ENCODE measurements around the gene MAZ.

The MAZ gene

DNA sequence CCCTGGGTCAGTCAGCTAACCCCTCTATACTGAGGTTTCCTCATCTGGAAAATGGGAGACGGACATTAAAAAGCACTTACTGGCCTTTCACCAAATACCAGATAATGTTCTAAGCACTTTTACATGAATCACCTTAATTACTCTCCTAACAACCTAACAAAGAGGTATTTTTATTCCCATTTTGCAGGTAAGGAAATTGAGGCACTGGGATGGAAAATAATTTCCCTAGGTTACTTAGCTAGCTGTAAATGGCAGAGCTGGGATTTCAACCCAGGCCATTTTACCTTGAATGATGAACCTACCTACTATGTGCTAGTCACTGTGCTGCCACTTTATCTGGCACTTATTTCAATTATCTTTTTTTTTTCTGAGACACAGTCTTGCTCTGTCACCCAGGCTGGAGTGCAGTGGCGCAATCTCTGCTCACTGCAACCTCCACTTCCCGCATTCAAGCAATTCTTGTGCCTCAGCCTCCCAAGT, 12.1 kb upstream of the MAZ start:
- H3K4me3 Mint-ChIP-seq = no peak overlapping the region
- H3K9me3 Mint-ChIP-seq = no peaks in the 10 kb centered on the region
- DNase-seq (no peak), ATAC-seq (no peak)
- H3K27me3 Mint-ChIP-seq = no peaks in the 10 kb centered on the region
- no peak overlapping the region for H3K27ac Mint-ChIP-seq
- H3K4me1 Mint-ChIP-seq = peaks cover 42% of the 10 kb centered on the region

DNA sequence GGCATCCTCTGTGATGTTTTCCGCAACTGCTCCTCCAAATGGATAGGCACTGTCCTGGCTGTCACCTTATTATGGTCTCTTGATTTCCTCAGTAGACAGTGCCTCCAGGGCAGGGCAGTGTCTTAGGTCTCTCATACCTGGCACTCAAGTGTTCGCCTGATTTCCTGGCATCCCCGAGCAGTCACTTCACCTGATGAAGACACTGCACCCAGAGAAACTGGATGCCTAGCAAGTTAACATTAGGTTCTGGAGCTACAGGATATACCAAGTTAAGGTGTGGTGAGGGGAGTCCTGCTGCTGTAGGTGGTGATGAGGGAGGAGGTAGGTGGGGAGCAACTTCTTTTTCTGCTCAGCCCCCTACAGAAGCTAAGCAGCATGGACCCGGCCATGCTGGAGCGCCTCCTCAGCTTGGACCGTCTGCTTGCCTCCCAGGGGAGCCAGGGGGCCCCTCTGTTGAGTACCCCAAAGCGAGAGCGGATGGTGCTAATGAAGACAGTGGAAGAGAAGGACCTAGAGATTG, 3.9 kb upstream of the MAZ start:
- no peaks in the 10 kb centered on the region for H3K27me3 Mint-ChIP-seq
- no peak overlapping the region for H3K4me3 Mint-ChIP-seq
- no peak for DNase-seq
- peak overlapping the region in 1 of 2 donors; percentile 77 for H3K27ac Mint-ChIP-seq
- ATAC-seq = no peak
- no peaks in the 10 kb centered on the region for H3K9me3 Mint-ChIP-seq
- H3K4me1 Mint-ChIP-seq = peaks cover 42% of the 10 kb centered on the region

DNA sequence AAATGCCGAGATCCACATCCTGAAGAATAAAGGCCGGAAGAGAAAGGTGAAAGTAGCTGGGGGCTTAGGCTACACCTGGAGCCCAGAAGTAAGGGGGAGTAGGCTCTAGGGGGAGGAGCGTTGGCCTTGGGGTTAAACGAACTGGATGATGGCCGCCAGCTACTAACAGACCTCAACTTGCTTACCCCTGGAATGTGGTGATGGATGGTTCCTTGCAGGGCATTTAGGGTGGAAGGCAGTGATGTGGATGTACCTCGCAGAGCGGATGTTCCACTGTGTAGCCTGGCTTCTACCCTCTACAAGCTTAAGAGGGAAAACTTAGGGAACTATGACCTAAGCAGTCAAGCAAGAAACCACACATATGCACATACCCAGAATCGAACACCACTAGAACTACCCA, 2.3 kb upstream of the MAZ start:
- DNase-seq = no peak
- H3K4me1 Mint-ChIP-seq = peaks cover 54% of the 10 kb centered on the region
- no peak for ATAC-seq
- peak overlapping the region; percentile 99 for H3K4me3 Mint-ChIP-seq
- no peaks in the 10 kb centered on the region for H3K27me3 Mint-ChIP-seq
- peak overlapping the region; percentile 91 to 93 for H3K27ac Mint-ChIP-seq
- H3K9me3 Mint-ChIP-seq = no peaks in the 10 kb centered on the region

DNA sequence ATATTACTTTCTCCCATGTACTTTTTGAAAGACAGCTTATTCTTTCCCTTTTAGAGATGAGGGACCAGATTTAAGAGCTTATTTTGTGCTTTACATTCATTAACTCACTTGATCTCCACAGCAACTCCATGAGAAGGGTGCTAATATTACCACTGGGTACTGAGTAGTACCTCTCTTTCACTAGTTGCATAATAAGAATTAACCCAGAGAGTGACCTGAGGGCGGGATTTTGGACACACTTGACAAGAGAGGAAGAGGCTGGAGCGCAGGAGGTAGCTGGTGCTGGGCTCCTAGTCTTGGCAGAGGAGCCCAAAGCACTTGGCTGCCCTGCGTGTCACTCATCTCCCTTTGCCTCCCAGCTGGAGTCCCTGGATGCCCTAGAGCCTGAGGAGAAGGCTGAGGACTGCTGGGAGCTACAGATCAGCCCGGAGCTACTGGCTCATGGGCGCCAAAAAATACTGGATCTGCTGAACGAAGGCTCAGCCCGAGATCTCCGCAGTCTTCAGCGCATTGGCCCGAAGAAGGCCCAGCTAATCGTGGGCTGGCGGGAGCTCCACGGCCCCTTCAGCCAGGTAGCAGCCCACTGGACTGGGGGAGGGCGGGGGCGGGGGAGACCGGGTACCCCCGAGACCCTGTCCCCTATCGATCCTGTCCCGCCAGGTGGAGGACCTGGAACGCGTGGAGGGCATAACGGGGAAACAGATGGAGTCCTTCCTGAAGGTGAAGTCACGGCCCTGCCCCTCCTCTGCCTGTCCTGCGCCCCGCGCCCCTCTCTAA, 1.7 kb upstream of the MAZ start:
- Mint-ChIP-seq H3K9me3 (no peaks in the 10 kb centered on the region), H3K4me1 (peaks cover 58% of the 10 kb centered on the region), H3K27me3 (no peaks in the 10 kb centered on the region), H3K4me3 (peak overlapping the region; percentile 99), H3K27ac (peak overlapping the region; percentile 100)
- no peak for DNase-seq
- no peak for ATAC-seq

DNA sequence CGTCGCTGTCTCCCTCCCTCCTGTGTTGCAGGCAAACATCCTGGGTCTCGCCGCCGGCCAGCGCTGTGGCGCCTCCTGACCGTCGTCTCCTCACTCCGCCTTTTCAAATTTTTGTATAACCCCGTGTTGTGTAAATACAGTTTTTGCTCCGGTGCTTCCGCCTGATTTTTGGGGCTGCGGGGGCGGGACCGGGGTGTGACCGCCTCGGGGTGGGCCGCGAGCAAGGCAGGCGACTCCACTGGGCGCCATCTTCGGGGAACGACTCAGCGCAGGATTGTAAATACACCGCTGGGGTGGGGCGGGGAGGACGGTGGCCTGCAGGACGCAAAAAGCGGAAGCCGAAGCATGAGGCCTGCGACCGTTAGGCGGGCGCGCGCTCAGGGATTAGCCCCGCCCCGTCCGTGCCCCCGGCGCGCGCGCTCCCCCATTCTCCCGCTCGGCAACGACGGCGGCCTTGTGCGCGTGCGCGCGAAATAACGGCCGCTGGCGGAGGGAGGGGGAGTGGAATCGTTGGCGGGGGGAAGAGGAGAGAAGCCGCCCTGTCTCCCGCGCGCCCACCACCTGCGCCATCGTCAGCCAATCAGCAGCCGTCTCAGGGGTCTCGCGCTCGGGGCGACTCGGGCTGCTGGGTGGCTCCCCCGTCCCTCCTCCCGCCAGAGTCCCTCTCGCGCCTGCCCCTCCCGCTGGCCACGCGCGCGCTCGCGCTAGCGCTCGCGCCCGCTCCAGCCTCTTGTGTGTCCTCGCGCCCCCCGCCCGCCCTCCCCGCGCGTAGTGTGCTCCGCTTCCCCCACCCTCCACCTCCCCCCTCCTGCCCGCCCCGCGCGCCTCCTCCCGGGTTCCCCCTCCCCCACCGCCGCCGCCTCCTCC, 864 bp upstream of the MAZ start:
- Mint-ChIP-seq H3K4me3 (peak overlapping the region; percentile 99), H3K9me3 (no peaks in the 10 kb centered on the region), H3K27ac (peak overlapping the region; percentile 100), H3K4me1 (peaks cover 67% of the 10 kb centered on the region), H3K27me3 (no peaks in the 10 kb centered on the region)
- DNase-seq = peak; percentile 98 to 99
- peak; percentile 74 for ATAC-seq

- Mint-ChIP-seq H3K9me3 (no peaks in the 10 kb centered on the region), H3K4me1 (peaks cover 69% of the 10 kb centered on the region), H3K27me3 (peaks cover under 1% of the 10 kb centered on the region), H3K27ac (peak overlapping the region; percentile 75 to 96), H3K4me3 (peak overlapping the region; percentile 88 to 89)
- ATAC-seq (no peak), DNase-seq (peak; percentile 72 to 77)
Observed at GRCh38 chr16:29806641-29807425, 504 bp downstream of the MAZ start.

- Mint-ChIP-seq H3K27me3 (peaks cover 8% of the 10 kb centered on the region), H3K4me3 (peak overlapping the region; percentile 88 to 89), H3K27ac (peak overlapping the region; percentile 75 to 91), H3K4me1 (peaks cover 74% of the 10 kb centered on the region), H3K9me3 (no peaks in the 10 kb centered on the region)
- peak; percentile 62 for ATAC-seq
- peak; percentile 92 for DNase-seq
Observed at GRCh38 chr16:29807426-29808218, 1.3 kb downstream of the MAZ start.

GRCh38 chr16:29808219-29808900, 2.0 kb downstream of the MAZ start:
- peak; percentile 32 for ATAC-seq
- peak overlapping the region; percentile 88 to 89 for H3K4me3 Mint-ChIP-seq

DNA sequence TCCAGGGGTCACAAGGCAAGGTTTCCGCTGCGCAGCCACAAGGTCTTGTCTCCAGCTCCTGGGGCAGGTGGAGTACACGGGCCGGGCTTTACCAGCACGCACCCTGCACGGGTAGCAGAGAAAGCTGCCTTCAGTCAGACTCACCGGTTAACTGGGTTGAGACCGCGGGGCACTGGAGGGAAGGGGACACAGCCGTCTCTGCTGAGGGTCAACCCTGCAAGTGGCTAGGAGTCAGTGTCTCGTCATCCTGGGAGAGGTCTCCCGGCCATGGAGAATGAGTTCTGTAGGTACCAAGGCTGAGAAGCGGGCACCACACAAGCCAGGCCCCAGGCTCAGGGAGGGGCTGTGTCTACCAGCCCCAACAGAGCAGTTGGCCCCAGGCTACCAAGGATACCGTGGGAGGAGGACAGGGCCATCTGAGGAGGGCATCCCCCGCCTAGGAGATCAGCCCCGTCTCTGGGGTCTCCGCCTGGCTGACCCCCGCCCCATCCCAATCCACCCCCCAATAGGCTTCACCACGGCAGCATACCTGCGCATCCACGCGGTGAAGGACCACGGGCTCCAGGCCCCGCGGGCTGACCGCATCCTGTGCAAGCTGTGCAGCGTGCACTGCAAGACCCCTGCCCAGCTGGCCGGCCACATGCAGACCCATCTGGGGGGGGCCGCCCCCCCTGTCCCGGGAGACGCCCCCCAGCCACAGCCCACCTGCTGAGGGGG, 2.9 kb downstream of the MAZ start:
- ATAC-seq (no peak), DNase-seq (no peak)
- H3K4me1 Mint-ChIP-seq = peaks cover 73% of the 10 kb centered on the region
- H3K9me3 Mint-ChIP-seq = no peaks in the 10 kb centered on the region
- peaks cover 13% of the 10 kb centered on the region for H3K27me3 Mint-ChIP-seq
- H3K4me3 Mint-ChIP-seq = peak overlapping the region; percentile 88 to 89
- H3K27ac Mint-ChIP-seq = peak overlapping the region in 1 of 2 donors; percentile 91

More at GRCh38 chr16:29808219-29808900, 2.0 kb downstream of the MAZ start:
- no peaks in the 10 kb centered on the region for H3K9me3 Mint-ChIP-seq
- peaks cover 13% of the 10 kb centered on the region for H3K27me3 Mint-ChIP-seq
- DNase-seq = peak in 1 of 2 donors; percentile 33
- H3K4me1 Mint-ChIP-seq = peaks cover 74% of the 10 kb centered on the region
- peak overlapping the region; percentile 75 to 91 for H3K27ac Mint-ChIP-seq

- ATAC-seq (no peak), DNase-seq (peak; percentile 59 to 62)
- Mint-ChIP-seq H3K9me3 (no peaks in the 10 kb centered on the region), H3K27me3 (peaks cover 13% of the 10 kb centered on the region), H3K4me1 (peaks cover 74% of the 10 kb centered on the region), H3K4me3 (peak overlapping the region; percentile 88 to 89), H3K27ac (peak overlapping the region in 1 of 2 donors; percentile 68)
Observed at GRCh38 chr16:29809850-29810698, 3.7 kb downstream of the MAZ start.

- Mint-ChIP-seq H3K27ac (peak overlapping the region; percentile 60 to 85), H3K4me3 (peak overlapping the region; percentile 88 to 89), H3K4me1 (peaks cover 74% of the 10 kb centered on the region), H3K9me3 (no peaks in the 10 kb centered on the region), H3K27me3 (peaks cover 13% of the 10 kb centered on the region)
- no peak for ATAC-seq
- no peak for DNase-seq
Observed at GRCh38 chr16:29810699-29811169, 4.4 kb downstream of the MAZ start.

GRCh38 chr16:29811170-29811895, 5.0 kb downstream of the MAZ start:
- ATAC-seq (peak; percentile 50), DNase-seq (peak; percentile 71 to 80)
- Mint-ChIP-seq H3K4me3 (peak overlapping the region; percentile 88 to 89), H3K4me1 (peaks cover 74% of the 10 kb centered on the region), H3K27ac (peak overlapping the region; percentile 13 to 91), H3K27me3 (peaks cover 13% of the 10 kb centered on the region), H3K9me3 (no peaks in the 10 kb centered on the region)
